Measurements from ENCODE around the gene LRIG3. TPM values are rescaled to one million over a fixed set of nuclear protein-coding genes. Genes with fewer than 3 reads are reported as not detected.

The LRIG3 gene
- total and polyA plus RNA-seq, 3 donors from 2014 or later: 7.1 to 68.1 (median 18.0) TPM

DNA sequence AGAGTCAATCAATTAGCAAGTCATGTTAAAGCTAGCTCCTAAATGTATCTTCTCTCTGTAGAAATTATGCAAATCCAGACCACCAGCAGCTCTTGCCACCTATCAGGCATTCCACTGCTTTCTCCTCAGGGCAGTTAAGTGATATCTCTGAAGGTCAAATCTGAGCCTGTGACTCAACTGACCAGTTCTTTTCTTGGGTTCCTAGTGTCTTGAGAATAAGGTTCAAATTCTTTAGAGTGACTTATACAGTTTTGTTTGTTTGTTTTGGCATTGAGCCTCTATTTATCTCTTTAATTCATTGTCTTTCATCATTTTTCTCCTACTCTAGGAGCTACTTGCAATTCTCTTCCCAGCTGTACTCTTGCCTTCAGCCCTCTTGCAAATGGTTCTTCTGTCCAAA, 2.5 kb upstream of the LRIG3 start:
- Histone ChIP-seq H3K4me3 (no peak overlapping the region), H3K36me3 (ENCODE audit: low read depth, missing control alignments) (no peaks in the 10 kb centered on the region), H3K9me3 (no peaks in the 10 kb centered on the region), H3K27me3 (no peaks in the 10 kb centered on the region), H3K4me1 (peaks cover 10% of the 10 kb centered on the region), H3K27ac (no peak overlapping the region)
- TF ChIP-seq, protein P1, sequence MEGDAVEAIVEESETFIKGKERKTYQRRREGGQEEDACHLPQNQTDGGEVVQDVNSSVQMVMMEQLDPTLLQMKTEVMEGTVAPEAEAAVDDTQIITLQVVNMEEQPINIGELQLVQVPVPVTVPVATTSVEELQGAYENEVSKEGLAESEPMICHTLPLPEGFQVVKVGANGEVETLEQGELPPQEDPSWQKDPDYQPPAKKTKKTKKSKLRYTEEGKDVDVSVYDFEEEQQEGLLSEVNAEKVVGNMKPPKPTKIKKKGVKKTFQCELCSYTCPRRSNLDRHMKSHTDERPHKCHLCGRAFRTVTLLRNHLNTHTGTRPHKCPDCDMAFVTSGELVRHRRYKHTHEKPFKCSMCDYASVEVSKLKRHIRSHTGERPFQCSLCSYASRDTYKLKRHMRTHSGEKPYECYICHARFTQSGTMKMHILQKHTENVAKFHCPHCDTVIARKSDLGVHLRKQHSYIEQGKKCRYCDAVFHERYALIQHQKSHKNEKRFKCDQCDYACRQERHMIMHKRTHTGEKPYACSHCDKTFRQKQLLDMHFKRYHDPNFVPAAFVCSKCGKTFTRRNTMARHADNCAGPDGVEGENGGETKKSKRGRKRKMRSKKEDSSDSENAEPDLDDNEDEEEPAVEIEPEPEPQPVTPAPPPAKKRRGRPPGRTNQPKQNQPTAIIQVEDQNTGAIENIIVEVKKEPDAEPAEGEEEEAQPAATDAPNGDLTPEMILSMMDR (IDR thresholded peaks at IDR 0.05): no peak
- no peak for TF ChIP-seq POLR2A (IDR thresholded peaks at IDR 0.05)
- intact Hi-C loops (cut with DNase I; ENCODE audit: low total_unique reads): no loop called here
- DNase-seq: no peak

DNA sequence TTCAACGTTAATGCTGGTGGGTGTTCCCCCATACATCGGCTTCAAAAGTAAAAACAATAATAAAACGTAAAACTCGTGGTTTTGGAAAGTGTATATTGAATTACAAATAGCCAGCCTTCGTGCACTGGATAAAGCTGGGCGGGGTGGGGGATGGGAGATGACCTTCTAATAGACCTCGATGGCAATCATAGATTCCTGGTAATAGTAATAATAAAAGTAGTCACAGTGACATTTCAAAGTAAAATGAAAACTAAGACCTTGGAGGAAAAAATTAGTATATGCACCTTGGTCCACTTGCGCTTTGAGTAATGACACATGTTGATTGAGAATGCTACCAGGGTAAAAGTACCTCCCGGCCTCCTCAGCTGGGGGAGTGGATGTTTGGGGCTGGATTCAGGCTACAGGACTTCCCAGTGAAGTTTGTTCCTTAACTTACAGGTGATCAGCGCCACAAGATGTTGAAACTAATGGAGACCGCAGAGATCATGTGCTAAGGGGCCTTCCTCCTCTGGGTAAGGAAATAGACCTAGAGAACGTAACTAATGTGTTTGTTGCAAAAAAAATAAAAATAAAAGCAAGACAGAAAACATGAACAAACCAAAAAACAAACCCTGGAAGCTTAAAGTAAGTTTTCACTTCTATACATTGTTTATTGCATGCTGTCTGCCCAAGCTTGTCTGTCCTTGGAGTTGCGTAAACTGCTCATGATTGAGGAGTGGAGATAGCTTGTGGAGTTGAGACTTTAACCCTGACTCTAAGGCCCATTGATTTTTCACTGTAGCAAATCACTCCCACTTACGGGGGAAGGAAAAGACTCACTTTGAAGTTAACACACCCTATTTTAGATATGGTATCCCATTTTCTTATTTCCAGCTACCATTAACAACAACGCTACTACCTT, 907 bp upstream of the LRIG3 start:
- Histone ChIP-seq H3K36me3 (ENCODE audit: low read depth, missing control alignments) (no peaks in the 10 kb centered on the region), H3K4me1 (peaks cover 10% of the 10 kb centered on the region), H3K4me3 (peak overlapping the region; percentile 80 to 87), H3K27me3 (no peaks in the 10 kb centered on the region), H3K27ac (peak overlapping the region; percentile 95 to 97), H3K9me3 (no peaks in the 10 kb centered on the region)
- WGBS, 2 donors: 39 to 40% methylated on average over 15 of the region's 15 CpGs
- DNase-seq: no peak
- intact Hi-C loops (cut with DNase I; ENCODE audit: low total_unique reads): no loop called here
- TF ChIP-seq POLR2A (IDR thresholded peaks at IDR 0.05): no peak
- TF ChIP-seq, protein P1 (IDR thresholded peaks at IDR 0.05): no peak

DNA sequence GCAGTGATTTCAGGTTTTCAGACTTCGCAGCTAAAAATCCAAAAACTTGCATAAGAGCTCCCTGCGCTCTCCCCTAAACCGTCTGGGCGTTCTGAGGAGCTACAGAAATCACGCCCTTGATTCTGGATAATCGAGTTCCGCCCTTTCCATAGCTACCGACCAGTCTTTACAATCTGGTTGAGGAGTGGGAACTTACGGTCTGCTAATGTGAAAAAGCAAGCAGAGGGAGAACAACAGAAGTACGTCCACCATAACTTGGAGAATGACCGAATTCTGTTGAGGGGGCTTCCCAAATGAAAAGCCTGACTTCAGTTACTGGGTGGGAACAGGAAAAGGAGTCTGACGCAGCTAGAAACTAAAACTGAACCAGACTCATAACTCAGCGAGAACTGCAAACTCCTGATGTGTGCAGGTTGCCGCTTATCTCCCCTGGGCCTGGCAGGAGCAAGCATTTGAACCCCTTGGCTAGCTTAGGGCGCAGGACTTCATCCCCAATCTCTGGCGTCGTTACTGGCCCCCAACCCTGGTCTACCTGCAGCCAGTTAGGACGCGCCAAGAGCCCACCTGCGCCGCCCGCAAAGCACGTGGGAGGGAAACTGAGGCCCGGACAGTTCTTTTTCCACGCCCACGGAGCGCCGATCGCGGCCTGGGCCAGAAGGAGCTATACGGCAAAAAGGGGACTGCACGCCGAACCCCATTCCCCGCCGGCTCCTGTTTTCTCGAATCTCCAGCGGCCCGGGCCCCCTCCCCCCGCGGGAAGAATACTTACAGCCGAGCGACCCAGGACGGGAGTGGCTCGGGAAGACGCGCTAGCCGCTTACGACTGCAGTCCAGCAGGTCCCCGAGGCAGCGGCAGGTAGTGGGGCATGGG, 838 bp downstream of the LRIG3 start:
- DNase-seq: peak; percentile 43
- Histone ChIP-seq H3K27ac (peak overlapping the region; percentile 95 to 97), H3K4me3 (peak overlapping the region; percentile 80 to 87), H3K9me3 (no peaks in the 10 kb centered on the region), H3K4me1 (no peaks in the 10 kb centered on the region), H3K27me3 (no peaks in the 10 kb centered on the region), H3K36me3 (ENCODE audit: low read depth, missing control alignments) (no peaks in the 10 kb centered on the region)
- no peak for TF ChIP-seq POLR2A (IDR thresholded peaks at IDR 0.05)
- TF ChIP-seq, protein P1 (IDR thresholded peaks at IDR 0.05): no peak
- WGBS, 2 donors: 0 to 1% methylated on average over 18 to 47 of the region's 50 CpGs
- intact Hi-C loops (cut with DNase I; ENCODE audit: low total_unique reads): no loop called here

DNA sequence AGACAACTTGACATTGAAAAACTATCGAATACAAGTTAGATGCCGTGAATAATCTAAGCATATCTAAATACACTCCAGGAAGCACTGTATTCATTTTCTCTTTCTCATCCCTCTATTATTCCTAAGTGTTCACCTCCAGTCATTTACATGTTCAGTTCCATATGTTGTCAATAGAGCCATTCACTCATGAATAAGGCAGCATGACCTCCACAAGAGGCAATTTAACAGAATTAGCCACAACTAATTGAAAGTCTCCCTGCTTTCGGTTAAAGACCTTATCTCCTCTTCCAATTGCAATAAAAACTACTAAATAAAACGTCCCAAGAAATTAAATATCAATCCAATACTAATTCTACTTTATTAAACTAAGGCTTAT, 1.8 kb downstream of the LRIG3 start:
- no peaks in the 10 kb centered on the region for H3K27me3 ChIP-seq
- intact Hi-C loops (cut with DNase I; ENCODE audit: low total_unique reads): no loop called here
- no peak for DNase-seq
- H3K36me3 ChIP-seq (ENCODE audit: low read depth, missing control alignments): no peaks in the 10 kb centered on the region
- peak overlapping the region; percentile 95 to 97 for H3K27ac ChIP-seq
- H3K4me1 ChIP-seq: no peaks in the 10 kb centered on the region
- peak overlapping the region; percentile 80 to 87 for H3K4me3 ChIP-seq
- no peak for TF ChIP-seq POLR2A (IDR thresholded peaks at IDR 0.05)
- TF ChIP-seq, protein P1 (IDR thresholded peaks at IDR 0.05): no peak
- 9 to 16% methylated on average over 4 of the region's 4 CpGs for WGBS, 2 donors
- H3K9me3 ChIP-seq: no peaks in the 10 kb centered on the region
